ENCODE data around the gene OR52E6.

GRCh38 chr11:5847711-5848110, 6.0 kb upstream of the OR52E6 start:
- TF ChIP-seq CTCF (IDR thresholded peaks at IDR 0.05; ENCODE audit: low read length): no peak
- no peak for TF ChIP-seq EZH2 (IDR thresholded peaks at IDR 0.05; ENCODE audit: borderline replicate concordance, low read length)
